ENCODE data around the gene TM9SF4. TPM values are rescaled to one million over a fixed set of nuclear protein-coding genes. Genes with fewer than 3 reads are reported as not detected.

The TM9SF4 gene
- total RNA-seq, 1 experiment from 2014 or later: 67.8 TPM

GRCh38 chr20:32111753-32112152 is 2.2 kb downstream of the TM9SF4 start:
- H4K20me1 ChIP-seq (ENCODE audit: insufficient read depth): peaks cover 26% of the 10 kb centered on the region
- POLR2A ChIA-PET (ENCODE audit: unreplicated experiment): interaction anchor here (0.6 kb wide), 1 partner anchor 192 kb away, joined by 3 read pairs; no protein-coding TSS in a partner anchor

GRCh38 chr20:32112841-32113240 is 3.3 kb downstream of the TM9SF4 start:
- Histone ChIP-seq H2AFZ (no peak overlapping the region), H3K9me3 (ENCODE audit: insufficient read depth, low read depth) (peaks cover 4% of the 10 kb centered on the region; the same call in 1 of the 2 replicates), H3K79me2 (ENCODE audit: low read depth) (peaks cover 72% of the 10 kb centered on the region), H3K27me3 (ENCODE audit: insufficient read depth, low read depth) (no peaks in the 10 kb centered on the region), H3F3A (ENCODE audit: insufficient read depth, low read depth) (peaks cover 4% of the 10 kb centered on the region; the same call in 1 of the 2 replicates), H3K4me2 (no peak overlapping the region), H4K20me1 (ENCODE audit: insufficient read depth) (peaks cover 35% of the 10 kb centered on the region), H3K4me1 (replicated peaks; ENCODE audit: insufficient read depth) (peaks cover 9% of the 10 kb centered on the region), H3K36me3 (ENCODE audit: low read depth) (no peaks in the 10 kb centered on the region), H3K9me2 (ENCODE audit: insufficient read depth) (no peaks in the 10 kb centered on the region), H3K27ac (no peak overlapping the region), H3K4me3 (no peak overlapping the region)
- no TSS peak for BruUV-seq (replicated peaks)
- intact Hi-C loops (cut with micrococcal nuclease; ENCODE audit: unreplicated experiment): no loop called here
- peak in 1 of 2 experiments; percentile 9 for DNase-seq
- TF ChIP-seq CTCF (conservative IDR thresholded peaks at IDR 0.05): no peak
- TF ChIP-seq EZH2 (IDR thresholded peaks at IDR 0.05; ENCODE audit: low read depth): no peak
- ChIA-PET POLR2A (ENCODE audit: unreplicated experiment) (no interaction called here), CTCF (no interaction called here)

More at GRCh38 chr20:32111753-32112152, 2.2 kb downstream of the TM9SF4 start:
- Histone ChIP-seq H3K27me3 (ENCODE audit: insufficient read depth, low read depth) (no peaks in the 10 kb centered on the region), H3K27ac (no peak overlapping the region), H3F3A (ENCODE audit: insufficient read depth, low read depth) (0 out of 2 replicates have a peak, but pooled peaks cover 3% of the 10 kb centered on the region), H3K79me2 (ENCODE audit: low read depth) (peaks cover 66% of the 10 kb centered on the region), H3K9me3 (ENCODE audit: insufficient read depth, low read depth) (peaks cover 4% of the 10 kb centered on the region; the same call in 1 of the 2 replicates), H3K4me1 (replicated peaks; ENCODE audit: insufficient read depth) (peaks cover 9% of the 10 kb centered on the region), H2AFZ (no peak overlapping the region), H3K36me3 (ENCODE audit: low read depth) (no peaks in the 10 kb centered on the region), H3K9me2 (ENCODE audit: insufficient read depth) (no peaks in the 10 kb centered on the region), H3K4me3 (no peak overlapping the region), H3K4me2 (no peak overlapping the region)
- no peak for DNase-seq
- CTCF ChIA-PET: no interaction called here
- no peak for TF ChIP-seq CTCF (conservative IDR thresholded peaks at IDR 0.05)
- intact Hi-C loops (cut with micrococcal nuclease; ENCODE audit: unreplicated experiment): no loop called here
- BruUV-seq (replicated peaks): no TSS peak

- peaks cover 6% of the 10 kb centered on the region; the same call in 1 of the 2 replicates for H3F3A ChIP-seq (ENCODE audit: insufficient read depth, low read depth)
- peaks cover 9% of the 10 kb centered on the region for H3K4me1 ChIP-seq (replicated peaks; ENCODE audit: insufficient read depth)
- no TSS peak for BruUV-seq (replicated peaks)
- H3K27me3 ChIP-seq (ENCODE audit: insufficient read depth, low read depth): no peaks in the 10 kb centered on the region
- CTCF ChIA-PET: no interaction called here
- peaks cover 3% of the 10 kb centered on the region; the same call in 1 of the 2 replicates for H3K9me3 ChIP-seq (ENCODE audit: insufficient read depth, low read depth)
- intact Hi-C loops (cut with micrococcal nuclease; ENCODE audit: unreplicated experiment): no loop called here
- H2AFZ ChIP-seq: no peak overlapping the region
- H3K27ac ChIP-seq: no peak overlapping the region
- peaks cover 75% of the 10 kb centered on the region for H3K79me2 ChIP-seq (ENCODE audit: low read depth)
- H3K9me2 ChIP-seq (ENCODE audit: insufficient read depth): no peaks in the 10 kb centered on the region
- H3K36me3 ChIP-seq (ENCODE audit: low read depth): no peaks in the 10 kb centered on the region
- POLR2A ChIA-PET (ENCODE audit: unreplicated experiment): no interaction called here
- TF ChIP-seq CTCF (conservative IDR thresholded peaks at IDR 0.05): no peak
- no peak overlapping the region for H3K4me2 ChIP-seq
- no peak overlapping the region for H3K4me3 ChIP-seq
- DNase-seq: no peak
- peaks cover 37% of the 10 kb centered on the region for H4K20me1 ChIP-seq (ENCODE audit: insufficient read depth)
Measured at GRCh38 chr20:32113591-32114260, 4.2 kb downstream of the TM9SF4 start.
